HG03565 (cell line): ENCODE measurements around the gene PARD6G.
"Not testable (repeated sequence)": the region's sequence is repeated elsewhere in the genome, so short reads cannot be mapped to it uniquely, and the experiment has no call there.

Experiments used
- ATAC-seq: cut with Tn5 transposase; IDR thresholded peaks from one replicate; pipeline ENCODE4 v1.9.1; 2021; ENCODE audit warnings: mild to moderate bottlenecking, moderate library complexity; ENCODE audit not compliant: unreplicated experiment

PARD6G gene, protein sequence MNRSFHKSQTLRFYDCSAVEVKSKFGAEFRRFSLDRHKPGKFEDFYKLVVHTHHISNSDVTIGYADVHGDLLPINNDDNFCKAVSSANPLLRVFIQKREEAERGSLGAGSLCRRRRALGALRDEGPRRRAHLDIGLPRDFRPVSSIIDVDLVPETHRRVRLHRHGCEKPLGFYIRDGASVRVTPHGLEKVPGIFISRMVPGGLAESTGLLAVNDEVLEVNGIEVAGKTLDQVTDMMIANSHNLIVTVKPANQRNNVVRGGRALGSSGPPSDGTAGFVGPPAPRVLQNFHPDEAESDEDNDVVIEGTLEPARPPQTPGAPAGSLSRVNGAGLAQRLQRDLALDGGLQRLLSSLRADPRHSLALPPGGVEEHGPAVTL

GRCh38 chr18:80247393-80247841, at the start of gene PARD6G:
PARD6G (minus strand) TSS chr18:80247514; CDS start chr18:80247348, 166 bp downstream.
- ATAC-seq, result no peak

DNA sequence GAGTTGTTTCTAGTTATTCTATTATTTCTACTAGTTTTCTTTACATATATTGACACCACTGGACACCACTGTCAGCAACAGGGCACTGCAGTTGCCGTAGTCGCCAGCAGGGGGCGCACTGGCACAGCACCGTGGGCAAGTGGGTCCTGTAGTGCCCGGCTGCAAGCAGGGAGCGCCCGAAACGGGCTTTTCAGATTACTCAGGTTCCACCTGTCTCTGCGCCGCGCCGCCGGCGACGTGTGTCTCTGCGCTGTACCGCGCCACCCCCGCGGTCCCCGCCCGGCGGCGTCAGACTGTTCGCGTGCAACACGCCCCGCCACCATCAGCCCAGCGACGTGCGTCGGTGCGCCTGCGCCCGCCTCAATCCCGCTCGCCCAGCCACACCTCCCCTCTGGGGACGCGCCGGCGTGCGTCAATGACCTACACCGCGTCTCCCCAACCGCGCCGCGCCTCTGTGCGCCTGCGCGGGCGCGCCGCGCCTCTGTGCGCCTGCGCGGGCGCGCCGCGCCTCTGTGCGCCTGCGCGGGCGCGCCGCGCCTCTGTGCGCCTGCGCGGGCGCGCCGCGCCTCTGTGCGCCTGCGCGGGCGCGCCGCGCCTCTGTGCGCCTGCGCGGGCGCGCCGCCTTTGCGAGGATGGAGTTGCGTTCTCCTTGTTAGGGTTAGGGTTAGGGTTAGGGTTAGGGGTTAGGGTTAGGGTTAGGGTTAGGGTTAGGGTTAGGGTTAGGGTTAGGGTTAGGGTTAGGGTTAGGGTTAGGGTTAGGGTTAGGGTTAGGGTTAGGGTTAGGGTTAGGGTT, 15.1 kb upstream of the PARD6G start:
- ATAC-seq, result not testable (repeated sequence)

GRCh38 chr18:80259610-80260009, 12.3 kb upstream of the PARD6G start:
- ATAC-seq, result no peak

DNA sequence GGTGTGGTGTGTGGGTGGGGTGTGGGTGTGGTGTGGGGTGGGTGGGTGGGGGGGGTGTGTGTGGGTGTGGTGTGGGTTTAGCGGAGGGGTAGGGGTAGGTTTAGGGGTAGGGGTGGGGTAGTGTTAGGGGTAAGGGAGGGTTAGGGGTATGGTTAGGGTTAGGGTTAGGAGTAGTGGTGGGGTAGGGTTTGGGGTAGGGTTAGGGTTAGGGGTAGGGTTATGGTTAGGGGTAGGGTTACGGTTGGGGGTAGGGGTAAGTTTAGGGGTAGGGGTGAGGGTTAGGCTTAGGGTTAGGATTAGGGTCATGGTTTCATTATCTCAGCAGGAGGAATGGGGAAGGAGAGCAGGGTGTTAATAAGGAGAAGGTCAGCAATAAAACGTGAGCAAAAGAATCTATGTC, 11.3 kb upstream of the PARD6G start:
- no peak for ATAC-seq

DNA sequence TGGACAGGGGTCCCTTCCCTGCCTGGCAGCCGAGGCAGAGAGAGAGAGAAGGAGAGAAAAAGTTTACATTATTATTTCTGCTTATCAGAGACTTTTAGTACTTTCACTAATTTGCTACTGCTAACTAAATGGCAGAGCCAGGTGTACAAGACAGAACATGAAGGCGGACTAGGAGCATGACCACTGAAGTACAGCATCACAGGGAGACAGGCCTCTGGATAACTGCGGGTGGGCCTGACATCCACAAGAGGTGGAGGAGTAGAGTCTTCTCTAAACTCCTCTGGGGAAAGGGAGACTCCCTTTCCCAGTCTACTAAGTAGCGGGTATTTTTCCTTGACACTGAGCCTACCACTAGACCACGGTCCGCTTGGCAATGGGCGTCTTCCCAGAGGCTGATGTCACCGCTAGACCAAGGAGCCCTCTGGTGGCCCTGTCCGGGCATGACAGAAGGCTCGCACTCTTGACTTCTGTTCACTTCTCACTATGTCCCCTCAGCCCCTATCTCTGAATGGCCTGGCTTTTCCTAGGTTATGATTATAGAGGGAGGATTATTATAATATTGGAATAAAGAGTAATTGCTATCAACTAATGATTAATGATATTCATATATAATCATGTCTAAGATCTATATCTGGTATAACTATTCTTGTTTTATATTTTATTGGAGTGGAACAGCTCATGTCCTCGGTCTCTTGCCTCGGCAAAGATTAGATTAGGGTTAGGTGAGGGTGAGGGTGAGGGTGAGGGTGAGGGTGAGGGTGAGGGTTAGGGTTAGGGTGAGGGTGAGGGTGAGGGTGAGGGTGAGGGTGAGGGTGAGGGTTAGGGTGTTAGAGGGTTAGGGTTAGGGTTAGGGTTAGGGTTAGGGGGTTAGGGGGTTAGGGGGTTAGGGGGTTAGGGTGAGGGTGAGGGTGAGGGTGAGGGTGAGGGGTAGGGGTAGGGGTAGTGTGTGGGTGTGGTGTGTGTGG, 10.5 kb upstream of the PARD6G start:
- not testable (repeated sequence) for ATAC-seq

DNA sequence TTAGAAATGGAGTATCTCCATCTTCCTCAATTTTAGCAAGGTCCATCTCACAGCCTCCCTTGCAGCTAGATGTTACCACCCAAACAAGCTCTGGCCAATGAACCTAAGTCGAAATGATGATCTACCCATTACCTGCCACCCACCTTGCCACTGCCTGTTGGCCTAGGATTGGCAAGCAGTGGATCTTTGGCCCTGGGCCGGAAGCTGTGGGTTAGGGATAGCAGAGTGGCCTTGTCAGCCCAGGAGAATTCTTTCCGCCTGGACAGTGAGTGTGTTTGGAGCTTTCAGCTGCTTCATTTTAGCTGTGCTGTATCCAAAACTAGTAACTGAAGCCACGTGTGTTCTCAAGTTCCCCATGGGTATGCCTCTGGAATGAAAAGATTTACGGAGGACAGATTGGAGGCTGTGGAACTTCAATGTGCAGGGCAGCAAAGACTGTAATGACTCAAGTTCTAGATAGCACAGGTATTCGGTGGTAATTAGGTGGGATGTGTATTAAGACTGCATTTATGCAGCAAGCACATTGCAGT, 7.7 kb upstream of the PARD6G start:
- no peak for ATAC-seq

DNA sequence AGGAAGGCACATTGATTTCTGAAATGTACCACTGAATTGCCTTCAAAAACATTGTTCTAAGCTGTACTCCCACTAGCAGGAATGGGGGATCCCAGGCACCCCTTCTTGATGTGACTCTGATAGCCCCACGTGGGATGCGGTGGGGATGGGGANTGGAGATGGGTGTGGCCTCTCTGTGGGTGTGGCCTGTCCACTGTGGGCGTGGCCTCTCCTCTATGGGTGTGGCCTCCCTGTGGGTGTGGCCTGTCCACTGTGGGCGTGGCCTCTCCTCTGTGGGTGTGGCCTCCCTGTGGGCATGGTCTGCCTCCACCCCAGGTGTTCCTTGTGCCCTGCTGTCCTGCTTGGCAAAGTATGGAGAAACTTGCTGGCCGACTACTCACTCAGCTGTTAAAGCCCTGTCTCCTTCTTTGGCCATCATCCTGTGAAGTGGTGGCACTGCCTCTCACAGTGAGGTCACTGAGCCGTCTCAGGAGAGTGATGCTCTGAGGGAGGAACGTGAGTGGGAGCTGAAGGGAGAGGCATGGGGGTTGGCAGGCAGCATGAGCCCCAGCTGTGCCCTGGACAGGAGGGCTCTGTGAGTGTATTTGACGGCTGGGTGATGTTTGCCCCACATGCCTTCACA, 6.7 kb upstream of the PARD6G start:
- no peak for ATAC-seq

DNA sequence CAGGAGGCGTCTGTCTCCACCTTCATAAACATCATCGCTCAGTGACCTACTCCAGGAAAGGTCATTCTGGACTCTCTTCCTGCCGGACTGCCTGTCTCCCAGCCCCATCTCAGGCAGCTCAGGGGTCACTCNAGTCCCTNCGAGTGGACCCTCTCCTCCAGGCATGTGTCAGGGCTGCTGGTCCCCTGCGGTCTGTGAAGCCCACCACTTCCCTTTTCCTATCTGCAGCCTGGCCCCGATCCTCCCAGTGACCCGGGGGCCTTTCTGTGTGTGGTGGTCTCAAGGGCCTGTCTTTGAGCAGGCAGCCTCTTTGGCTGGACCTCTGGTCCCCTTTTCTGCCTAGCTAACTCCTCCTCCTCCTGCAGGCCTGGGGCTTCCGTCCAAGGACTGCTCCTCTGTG, 5.9 kb upstream of the PARD6G start:
- ATAC-seq, result no peak

- ATAC-seq, result no peak
Observed at GRCh38 chr18:80252136-80252535, 4.8 kb upstream of the PARD6G start.

- no peak for ATAC-seq
Observed at GRCh38 chr18:80251700-80252099, 4.4 kb upstream of the PARD6G start.

GRCh38 chr18:80250740-80251364, 3.5 kb upstream of the PARD6G start:
- ATAC-seq, result no peak

DNA sequence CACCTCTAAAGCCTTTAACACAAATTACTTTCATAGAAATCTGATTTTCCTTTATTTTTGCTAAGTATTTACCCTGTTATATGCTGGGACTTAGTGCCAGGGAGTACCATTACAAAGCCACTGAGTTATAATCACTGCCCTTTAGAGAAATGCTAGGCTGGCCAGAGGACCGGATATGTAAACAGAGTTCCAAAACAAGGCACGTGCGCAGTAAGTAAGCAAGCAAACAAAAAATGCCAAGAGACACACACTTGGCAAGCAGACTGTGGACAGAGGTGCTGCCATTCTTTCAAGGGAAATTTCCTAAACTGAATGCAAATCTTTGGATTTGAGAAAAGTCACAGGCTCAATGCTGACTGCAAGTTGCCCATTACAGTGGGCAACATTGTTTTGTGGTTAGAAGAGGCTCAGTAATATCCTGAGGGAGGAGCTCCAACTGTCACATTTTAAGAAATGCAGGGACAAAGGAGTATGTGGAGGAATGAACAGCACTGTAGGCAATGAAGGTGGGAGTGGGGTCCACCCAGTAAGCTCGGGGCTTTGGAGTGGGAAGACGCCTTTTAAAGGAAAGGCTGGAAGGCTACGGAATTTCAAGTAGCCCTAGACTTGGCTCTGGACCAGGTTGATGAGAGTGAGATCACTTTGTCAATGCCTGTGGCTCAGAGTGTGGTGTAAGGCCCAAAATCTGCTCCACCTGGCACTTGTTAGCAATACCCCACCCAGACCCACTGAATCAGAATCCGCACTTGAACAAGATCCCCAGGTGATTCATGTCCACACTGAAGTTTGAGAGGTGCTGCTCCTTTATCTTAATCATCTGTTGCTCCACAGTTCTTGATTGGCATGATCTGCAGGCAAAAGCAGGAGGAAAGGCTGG, 2.1 kb upstream of the PARD6G start:
- no peak for ATAC-seq

DNA sequence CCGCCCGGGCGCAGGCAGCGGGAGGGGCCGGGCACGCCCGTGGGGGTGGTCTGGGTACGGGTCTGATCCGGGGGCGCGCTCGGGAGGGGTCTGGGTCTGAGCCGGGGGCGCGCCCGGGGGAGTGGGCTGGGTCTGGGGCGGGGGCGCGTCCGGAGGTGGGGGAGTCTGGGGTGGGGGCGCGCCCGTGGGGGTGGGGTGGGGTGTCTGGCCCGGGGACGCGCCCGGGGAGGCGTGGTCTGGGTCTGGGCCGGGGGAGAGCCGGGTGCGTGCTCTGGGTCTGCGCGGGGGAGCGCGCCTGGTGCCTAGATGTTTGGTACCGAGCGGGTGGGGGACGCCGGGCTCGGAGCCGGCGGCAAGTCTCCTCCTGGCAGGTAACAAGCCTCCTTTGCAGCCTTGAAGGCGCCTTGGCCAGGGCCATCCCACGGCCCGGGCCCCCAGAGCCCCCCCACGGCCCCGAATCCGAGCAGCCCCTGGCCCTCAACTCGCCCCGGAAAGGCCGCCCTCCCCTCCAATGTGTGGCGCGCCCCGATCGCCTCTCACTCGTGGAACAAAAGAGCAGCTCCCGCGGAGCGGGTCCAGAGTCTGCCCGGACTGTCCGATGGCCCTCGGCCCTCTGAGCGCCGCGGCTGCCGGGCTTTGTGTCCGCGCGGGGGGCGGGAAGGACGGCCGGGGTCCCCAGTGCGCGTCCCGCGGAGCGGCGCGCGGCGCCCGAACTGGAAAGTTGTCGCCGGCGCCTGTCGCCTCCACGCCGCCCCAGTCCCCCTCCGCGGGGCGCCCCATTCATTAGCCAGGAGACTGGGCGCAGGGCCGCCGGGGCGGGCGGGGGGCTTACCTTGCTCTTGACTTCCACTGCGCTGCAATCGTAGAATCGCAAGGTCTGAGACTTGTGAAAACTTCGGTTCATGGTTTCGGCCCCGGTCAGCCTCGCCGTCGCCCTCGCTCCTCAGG, 595 bp downstream of the PARD6G start:
- ATAC-seq, result no peak

DNA sequence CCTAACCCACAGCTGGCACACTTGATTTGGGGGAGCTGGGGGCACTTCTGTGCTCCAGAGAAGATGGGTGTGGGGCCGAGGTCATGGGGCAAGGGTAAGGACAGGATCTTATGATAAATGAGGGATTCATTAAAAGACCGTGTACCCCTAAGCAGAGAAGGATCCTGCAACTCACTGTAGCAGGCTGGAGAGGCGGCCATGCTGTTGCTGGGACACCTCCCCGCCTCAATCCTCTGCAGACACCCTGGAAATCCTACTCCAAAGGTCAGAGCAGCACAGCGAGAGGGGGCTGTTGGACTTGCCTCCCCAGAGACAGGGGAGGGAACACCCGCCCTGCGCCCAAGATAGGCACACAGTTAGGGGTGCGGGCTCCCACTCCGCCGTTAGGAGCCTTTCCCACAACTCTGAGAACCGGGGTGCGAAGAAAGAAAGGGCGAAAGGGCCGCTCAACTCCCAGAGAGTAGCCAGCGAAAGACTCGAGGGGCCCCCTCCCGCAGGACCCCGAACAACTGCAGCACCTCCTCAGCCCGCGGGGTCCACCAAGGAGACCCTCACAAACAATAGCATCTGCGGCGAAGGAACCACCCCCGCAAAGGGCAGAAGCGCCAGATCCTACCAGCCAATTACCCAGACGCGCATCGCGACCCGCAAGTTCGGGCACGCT, 1.4 kb downstream of the PARD6G start:
- no peak for ATAC-seq

GRCh38 chr18:80244956-80245730, 2.2 kb downstream of the PARD6G start:
- no peak for ATAC-seq

DNA sequence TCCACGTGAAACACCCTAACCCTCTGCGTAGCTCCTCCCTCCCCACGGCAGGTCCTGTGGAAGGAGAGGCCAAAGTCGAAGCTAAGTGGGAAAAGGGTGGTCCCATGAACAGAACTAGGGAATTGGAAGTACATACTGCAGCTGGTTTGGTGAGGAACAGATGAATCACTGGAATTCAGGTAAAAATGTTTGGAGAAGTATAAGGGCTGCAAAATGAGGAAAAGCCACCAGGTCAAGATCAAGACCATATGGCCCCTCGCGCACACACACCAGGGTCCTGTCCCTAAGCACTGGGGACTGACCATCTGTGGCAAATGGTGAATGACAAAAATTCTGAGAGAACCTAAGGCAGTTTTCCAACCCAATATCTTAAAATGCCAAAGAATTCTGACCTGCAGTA, 3.1 kb downstream of the PARD6G start:
- no peak for ATAC-seq
